T-helper 1 cell treated with Interleukin-12 subunit alpha and Interleukin-12 subunit beta and Interleukin-4 antibody, amounts not matched to agents 30 μg/mL and 1 μg/mL, for 36 hours (primary cell): Measurements from ENCODE around the gene CHST13.

Experiments
- H3K27ac Mint-ChIP-seq: one replicate; pipeline ENCODE4 v1.8.0; 2021; ENCODE audit warnings: mild to moderate bottlenecking, mixed read lengths
- H3K27me3 Mint-ChIP-seq: one replicate; pipeline ENCODE4 v1.8.0; 2021; ENCODE audit warnings: low read depth, mixed read lengths
- H3K36me3 Mint-ChIP-seq: one replicate; pipeline ENCODE4 v1.8.0; 2021; ENCODE audit warnings: low read depth, mixed read lengths
- H3K4me1 Mint-ChIP-seq: one replicate; pipeline ENCODE4 v1.8.0; 2021; ENCODE audit warnings: low read depth, mixed read lengths
- H3K4me3 Mint-ChIP-seq: one replicate; pipeline ENCODE4 v1.8.0; 2021; ENCODE audit warnings: mild to moderate bottlenecking, moderate library complexity, mixed read lengths
- H3K9me3 Mint-ChIP-seq: one replicate; pipeline ENCODE4 v1.8.0; 2021; ENCODE audit warnings: mixed read lengths

The CHST13 gene

DNA sequence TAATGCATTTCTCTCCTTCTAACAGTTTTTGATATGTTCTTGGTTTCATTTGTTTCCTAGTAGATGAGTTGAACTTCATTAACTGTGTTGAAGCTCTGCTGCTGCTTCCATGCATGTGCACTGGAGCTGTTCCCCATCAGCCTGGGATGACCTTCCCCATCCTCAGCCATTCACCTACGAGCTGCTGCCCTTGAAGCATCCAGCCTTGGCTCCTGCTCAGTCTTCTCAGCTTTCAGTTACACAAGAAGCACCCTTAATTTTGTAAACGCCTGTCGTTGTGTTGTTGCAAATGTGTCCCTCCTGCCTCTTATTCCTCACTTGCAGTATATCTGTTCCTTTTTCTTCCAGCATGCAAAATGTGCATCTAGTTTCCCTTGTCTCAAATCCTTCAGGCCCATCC, 39.8 kb upstream of the CHST13 start:
- no peak overlapping the region for H3K27ac Mint-ChIP-seq
- no peaks in the 10 kb centered on the region for H3K9me3 Mint-ChIP-seq
- no peaks in the 10 kb centered on the region for H3K36me3 Mint-ChIP-seq
- H3K4me1 Mint-ChIP-seq: peaks cover 9% of the 10 kb centered on the region
- H3K4me3 Mint-ChIP-seq: no peak overlapping the region
- H3K27me3 Mint-ChIP-seq: no peaks in the 10 kb centered on the region

DNA sequence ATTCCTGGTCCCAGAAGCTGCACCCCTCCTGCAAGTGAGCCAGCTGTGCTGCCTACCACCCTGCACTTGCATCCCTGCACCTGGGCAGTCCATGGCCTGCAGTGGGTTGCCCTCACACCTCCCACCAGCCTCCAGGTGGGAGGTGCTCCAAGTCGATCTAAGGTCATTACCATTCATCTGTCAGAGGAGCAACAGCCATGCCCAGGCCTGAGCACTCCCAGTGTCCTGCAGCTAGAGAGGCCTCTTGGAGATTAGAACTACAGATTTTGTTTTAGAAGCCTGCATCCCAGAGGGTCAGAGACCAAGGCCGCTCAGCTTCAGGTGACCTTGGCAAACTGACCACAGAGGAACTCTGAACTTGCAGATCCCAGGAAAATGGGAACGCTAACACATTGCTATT, 39.3 kb upstream of the CHST13 start:
- H3K36me3 Mint-ChIP-seq: no peaks in the 10 kb centered on the region
- H3K9me3 Mint-ChIP-seq: no peaks in the 10 kb centered on the region
- peaks cover 9% of the 10 kb centered on the region for H3K4me1 Mint-ChIP-seq
- no peak overlapping the region for H3K4me3 Mint-ChIP-seq
- H3K27ac Mint-ChIP-seq: no peak overlapping the region
- no peaks in the 10 kb centered on the region for H3K27me3 Mint-ChIP-seq

DNA sequence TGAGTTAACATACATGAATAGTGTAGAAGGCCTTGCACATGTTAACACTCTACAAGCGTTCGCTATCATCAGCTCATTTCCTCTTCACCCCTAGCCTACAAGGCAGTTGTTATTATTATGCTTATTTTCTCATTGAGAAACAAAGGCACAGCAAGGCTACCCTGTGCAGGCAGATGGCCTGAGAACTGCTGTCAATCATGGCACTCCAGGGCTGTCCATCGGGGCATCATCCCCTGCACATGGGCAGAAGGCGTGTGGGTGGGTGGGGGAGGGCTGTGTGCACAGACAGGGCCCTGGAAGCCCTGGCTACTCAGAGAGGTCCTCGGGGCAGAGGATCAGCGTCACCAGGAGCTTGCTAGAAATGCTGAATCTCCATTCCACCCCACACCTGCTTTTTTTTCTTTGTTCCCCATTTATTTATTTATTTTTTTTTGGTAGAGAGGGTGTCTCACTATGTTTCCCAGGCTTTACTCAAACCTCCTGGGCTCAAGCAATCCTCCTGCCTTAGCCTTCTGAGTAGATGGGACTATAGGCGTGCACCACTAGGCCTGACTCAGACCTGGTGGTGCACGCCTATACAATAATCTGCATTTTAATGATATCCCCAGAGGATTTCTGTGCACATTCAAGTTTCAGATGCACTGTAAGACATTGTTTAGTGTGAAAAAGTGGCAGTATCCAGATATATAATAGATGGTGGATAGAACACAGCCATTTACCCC, 38.6 kb upstream of the CHST13 start:
- Mint-ChIP-seq H3K27me3 (no peaks in the 10 kb centered on the region), H3K27ac (no peak overlapping the region), H3K9me3 (no peaks in the 10 kb centered on the region), H3K4me3 (no peak overlapping the region), H3K36me3 (no peaks in the 10 kb centered on the region), H3K4me1 (peaks cover 9% of the 10 kb centered on the region)

DNA sequence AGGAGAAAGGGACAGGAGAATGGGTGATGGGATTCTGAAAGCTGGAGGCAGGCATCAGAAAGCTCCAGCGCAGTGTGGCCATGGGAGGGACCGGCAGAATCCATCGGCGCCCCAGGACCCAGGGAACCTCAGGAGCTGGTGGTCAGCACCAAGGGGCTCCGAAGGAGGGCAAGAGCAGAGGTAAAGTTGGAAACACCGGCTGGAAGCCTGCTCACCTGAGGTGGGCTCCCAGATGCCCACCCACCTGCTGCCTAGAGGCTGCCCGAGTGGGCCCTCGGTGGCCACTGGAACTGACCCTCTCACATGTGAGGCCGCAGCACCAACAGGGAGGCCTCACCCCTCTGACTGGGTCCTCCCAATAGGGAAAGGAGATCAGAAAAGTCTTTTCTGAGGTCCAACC, 38.0 kb upstream of the CHST13 start:
- Mint-ChIP-seq H3K4me3 (no peak overlapping the region), H3K4me1 (peaks cover 9% of the 10 kb centered on the region), H3K27ac (no peak overlapping the region), H3K36me3 (no peaks in the 10 kb centered on the region), H3K9me3 (no peaks in the 10 kb centered on the region), H3K27me3 (no peaks in the 10 kb centered on the region)

DNA sequence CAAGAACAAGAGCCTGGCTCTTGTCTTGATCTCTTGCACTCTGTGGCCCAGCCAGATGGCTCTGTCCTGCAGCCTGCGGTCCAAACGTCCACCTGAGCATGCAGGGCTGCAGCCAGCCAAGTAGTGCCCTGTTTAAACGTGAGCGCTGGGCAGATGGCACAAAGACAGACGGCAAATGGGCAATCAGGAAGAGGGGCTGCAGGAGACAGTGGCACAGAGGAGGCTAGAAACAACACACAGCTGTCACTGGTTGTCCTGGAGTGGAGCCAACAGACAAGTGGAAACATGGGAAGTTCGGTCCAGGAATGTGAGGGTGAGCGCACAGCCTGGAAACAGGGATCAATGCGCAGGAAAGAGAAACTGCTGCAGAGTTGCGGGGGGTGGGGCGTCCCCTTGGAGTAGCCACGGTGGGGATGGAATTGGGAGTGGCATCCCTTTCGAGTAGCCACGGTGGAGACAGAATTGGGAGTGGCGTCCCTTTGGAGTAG, 37.6 kb upstream of the CHST13 start:
- Mint-ChIP-seq H3K27me3 (no peaks in the 10 kb centered on the region), H3K27ac (no peak overlapping the region), H3K4me1 (peaks cover 9% of the 10 kb centered on the region), H3K36me3 (no peaks in the 10 kb centered on the region), H3K9me3 (no peaks in the 10 kb centered on the region), H3K4me3 (no peak overlapping the region)

DNA sequence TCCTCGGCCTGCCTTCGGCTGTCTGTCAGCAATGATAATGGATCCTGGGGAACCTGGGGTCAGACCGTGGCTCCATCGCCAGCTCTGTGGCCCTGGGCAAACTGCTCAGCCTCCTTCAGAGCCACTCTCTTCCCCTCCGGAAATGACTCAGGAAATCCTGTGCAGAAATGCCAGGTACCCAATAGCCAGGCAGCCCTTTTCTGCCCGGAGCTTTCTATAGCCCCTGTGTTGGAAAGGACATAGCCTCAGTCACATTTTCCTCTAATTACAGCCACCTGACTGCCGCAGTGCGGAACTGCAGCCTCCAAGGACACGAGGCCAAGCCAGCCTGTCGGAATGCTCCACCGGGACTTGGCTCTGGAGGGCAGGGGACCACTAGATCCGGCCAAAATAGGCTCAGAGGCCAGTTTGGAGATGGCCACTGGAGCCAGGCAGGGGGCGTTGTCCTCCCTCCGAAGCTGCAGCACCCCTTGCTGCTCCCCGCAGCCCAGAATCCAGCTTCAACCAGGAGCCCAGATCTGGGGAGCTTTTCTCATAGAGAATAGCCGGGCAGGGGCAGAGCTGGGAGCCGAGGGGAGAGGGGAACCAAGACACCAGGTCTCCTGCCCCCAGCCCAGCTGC, 36.7 kb upstream of the CHST13 start:
- H3K4me3 Mint-ChIP-seq: no peak overlapping the region
- no peaks in the 10 kb centered on the region for H3K36me3 Mint-ChIP-seq
- peaks cover 9% of the 10 kb centered on the region for H3K4me1 Mint-ChIP-seq
- peak overlapping the region; percentile 67 for H3K27ac Mint-ChIP-seq
- no peaks in the 10 kb centered on the region for H3K27me3 Mint-ChIP-seq
- H3K9me3 Mint-ChIP-seq: no peaks in the 10 kb centered on the region

DNA sequence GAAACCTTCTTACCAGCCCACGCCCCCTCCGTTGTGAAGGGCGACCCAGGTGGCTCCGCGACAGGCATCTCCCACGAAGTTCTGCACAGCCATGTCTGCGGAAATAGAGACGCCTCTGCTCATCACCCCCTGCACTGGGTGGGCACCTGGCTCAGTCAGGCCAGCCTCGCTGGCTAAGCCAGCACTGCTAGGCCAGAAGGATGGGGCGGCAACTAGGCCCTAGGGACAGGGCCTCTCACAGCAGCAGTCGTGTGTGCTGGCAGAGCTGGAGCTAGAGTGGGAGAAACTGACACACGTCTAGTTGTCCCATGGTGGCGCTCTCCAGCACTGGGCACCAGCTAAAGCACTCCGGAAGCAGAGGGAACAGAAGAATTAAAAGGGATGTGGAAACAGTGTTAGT, 35.8 kb upstream of the CHST13 start:
- Mint-ChIP-seq H3K27ac (no peak overlapping the region), H3K4me3 (no peak overlapping the region), H3K9me3 (no peaks in the 10 kb centered on the region), H3K27me3 (no peaks in the 10 kb centered on the region), H3K36me3 (no peaks in the 10 kb centered on the region), H3K4me1 (peaks cover 9% of the 10 kb centered on the region)

DNA sequence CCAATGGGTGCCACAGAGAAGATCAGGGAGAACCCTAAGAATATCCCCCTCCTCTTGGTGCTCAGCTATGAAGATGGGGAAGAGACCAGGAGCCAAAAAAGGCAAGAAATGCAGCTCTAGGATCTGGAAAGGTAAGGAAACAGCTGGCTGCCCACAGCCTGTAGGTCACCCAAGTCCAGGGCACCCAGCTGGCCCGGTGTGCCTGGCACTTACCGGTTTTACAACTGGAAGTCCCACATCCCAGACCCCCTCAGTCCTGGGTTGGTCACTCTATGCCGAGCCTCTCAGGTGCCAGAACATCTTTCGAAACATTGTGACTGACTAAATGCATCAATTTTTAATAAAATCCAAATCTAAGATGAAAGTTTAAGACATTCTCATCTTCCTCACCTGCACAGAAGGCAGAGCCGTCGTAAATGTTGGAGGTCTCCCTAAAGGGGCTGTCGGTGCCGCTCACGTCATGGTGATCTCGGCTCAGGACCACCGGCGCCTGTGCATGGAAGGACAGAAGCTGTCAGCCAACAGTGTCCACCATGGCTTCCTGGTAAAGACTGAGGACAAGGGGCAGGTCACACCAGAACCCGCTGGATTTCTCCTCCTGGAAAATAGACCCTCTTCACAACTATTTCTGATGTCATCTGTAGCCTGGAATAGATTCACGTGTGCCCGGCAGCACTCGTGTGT, 34.9 kb upstream of the CHST13 start:
- Mint-ChIP-seq H3K9me3 (no peaks in the 10 kb centered on the region), H3K4me3 (no peak overlapping the region), H3K27ac (peak overlapping the region; percentile 29), H3K4me1 (peaks cover 9% of the 10 kb centered on the region), H3K36me3 (no peaks in the 10 kb centered on the region), H3K27me3 (no peaks in the 10 kb centered on the region)

DNA sequence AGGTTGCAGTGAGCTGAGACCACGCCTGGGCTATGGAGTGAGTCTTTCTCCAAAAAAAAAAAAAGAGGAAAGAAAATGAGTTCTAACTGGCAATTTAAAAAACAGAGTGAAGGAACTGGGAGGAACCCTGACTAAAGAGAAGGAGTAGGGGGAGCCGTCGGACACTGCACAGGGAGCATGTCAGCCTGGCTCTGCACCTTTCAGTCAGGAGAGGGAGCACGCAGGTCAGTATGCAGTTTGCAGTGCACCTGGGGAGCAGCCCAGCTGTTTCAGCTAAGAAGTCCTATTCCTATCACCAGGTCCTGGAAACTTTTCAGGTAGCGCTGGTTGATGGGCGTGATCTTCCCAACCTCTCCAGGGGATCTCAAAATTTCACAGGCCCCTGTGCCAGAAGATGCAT, 33.3 kb upstream of the CHST13 start:
- H3K4me3 Mint-ChIP-seq: no peak overlapping the region
- H3K36me3 Mint-ChIP-seq: no peaks in the 10 kb centered on the region
- no peak overlapping the region for H3K27ac Mint-ChIP-seq
- no peaks in the 10 kb centered on the region for H3K27me3 Mint-ChIP-seq
- peaks cover 9% of the 10 kb centered on the region for H3K4me1 Mint-ChIP-seq
- no peaks in the 10 kb centered on the region for H3K9me3 Mint-ChIP-seq

DNA sequence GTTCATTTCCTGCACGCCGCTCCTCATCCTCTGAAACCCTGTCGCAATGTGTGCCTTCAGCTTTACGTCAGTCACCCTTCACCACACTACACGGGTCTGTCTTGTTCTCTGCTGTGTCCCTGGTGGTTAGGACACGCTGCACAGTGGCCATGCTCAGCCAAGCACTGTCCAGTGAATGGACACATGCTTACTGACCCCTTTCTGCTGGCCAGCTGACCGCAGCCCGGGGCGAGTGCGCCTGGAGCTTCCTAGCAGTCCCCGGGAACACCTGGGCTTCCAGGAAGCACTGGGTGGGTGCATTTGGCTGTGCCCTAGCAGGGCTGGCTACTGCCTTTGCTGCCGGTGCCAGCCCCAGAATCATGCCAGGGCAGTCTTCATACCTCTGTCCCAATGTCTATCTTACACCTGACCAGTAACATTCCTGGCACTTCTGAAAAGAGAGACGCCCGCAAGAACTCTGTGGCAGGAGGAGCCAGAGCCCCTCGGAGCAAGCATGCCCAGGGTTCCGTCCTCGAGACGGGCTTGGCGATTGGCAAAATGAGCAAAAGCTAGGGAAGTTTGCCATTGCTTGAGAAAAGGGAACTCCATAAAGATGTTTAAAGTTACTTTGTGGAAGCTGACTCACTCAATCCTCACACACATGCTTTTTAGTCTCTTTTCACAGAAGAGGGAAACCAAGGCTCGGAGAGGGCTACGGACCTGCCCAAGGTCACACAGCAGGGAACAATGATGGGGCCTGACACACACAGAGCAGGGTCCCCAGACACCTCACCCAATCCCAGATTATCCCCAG, 32.5 kb upstream of the CHST13 start:
- no peaks in the 10 kb centered on the region for H3K36me3 Mint-ChIP-seq
- H3K9me3 Mint-ChIP-seq: no peaks in the 10 kb centered on the region
- H3K27me3 Mint-ChIP-seq: no peaks in the 10 kb centered on the region
- H3K4me3 Mint-ChIP-seq: no peak overlapping the region
- no peak overlapping the region for H3K27ac Mint-ChIP-seq
- peaks cover 7% of the 10 kb centered on the region for H3K4me1 Mint-ChIP-seq

DNA sequence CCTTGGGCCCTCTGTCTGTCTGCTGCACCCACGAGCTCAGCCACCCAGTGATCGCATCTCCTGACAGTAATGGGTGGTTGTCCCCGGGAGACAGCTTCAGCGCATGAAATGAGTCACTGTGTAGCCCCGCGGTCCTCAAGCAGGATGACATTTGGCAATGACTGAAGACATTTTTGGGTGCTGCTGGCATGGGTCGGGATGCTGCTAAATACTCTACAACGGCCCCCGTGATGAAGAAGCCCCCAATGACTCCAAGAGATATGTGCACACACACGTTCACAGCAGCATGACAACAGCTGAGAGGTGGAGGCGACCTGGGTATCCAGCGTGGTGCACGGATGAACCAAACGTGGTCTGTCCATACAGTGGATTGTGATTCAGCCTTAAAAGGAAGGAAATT, 30.9 kb upstream of the CHST13 start:
- H3K9me3 Mint-ChIP-seq: no peaks in the 10 kb centered on the region
- no peaks in the 10 kb centered on the region for H3K27me3 Mint-ChIP-seq
- no peak overlapping the region for H3K27ac Mint-ChIP-seq
- no peak overlapping the region for H3K4me3 Mint-ChIP-seq
- no peaks in the 10 kb centered on the region for H3K36me3 Mint-ChIP-seq
- peaks cover 5% of the 10 kb centered on the region for H3K4me1 Mint-ChIP-seq

DNA sequence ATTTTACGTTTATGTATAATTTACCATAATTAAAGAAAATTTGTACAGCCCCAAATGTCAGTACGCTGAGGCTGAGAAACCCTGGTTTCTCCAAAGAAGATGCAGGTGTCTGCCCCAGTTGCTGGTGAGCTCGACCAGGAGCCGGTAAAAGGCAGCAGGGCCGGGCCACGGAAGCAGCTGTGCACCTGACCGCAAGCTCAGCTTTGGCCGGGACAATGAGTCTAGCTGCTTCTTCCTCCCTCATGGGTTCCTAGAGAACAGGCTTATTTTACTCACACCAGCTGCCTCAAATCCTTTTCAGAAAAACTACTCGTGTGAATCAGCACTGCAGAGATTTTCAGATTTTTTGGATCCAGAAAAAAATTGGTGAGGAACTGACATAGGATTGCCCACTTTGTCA, 30.2 kb upstream of the CHST13 start:
- no peak overlapping the region for H3K27ac Mint-ChIP-seq
- H3K9me3 Mint-ChIP-seq: no peaks in the 10 kb centered on the region
- no peaks in the 10 kb centered on the region for H3K27me3 Mint-ChIP-seq
- no peaks in the 10 kb centered on the region for H3K36me3 Mint-ChIP-seq
- H3K4me1 Mint-ChIP-seq: peaks cover 5% of the 10 kb centered on the region
- H3K4me3 Mint-ChIP-seq: no peak overlapping the region

DNA sequence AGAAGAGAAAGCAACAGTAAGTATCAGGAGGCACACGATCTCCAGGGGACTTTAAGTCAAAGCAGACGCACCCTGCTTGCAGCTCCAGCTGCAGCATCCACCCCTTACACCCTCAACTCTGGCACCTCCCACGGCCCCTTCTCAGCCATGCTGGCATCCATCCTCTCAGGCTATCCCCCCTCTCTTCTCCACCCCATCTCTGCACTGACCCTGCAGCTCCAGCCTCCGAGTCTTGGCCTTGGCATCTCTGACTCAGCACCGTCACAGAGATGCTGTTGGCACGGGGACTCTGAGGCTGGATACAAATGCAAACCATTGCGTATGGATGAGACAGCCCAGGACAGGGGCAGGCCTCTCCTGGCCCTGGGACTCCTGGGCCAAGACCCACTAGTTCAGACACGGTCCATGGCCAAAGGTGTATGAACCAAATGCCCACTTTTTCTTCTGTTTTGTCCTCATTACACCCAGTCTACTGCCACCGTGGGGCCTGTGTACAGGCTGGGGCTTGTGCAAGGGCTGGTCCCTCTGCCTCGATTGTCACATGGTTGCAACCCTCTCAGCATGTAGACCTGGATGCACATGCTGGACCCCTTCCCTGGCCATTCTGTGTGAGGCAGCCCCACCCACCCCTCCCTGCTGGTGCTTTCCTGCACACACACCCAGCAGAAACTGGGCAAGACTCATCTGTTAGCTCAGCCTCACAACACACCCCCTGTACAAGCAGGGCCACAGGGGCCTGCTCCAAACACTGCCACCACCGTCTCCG, 29.6 kb upstream of the CHST13 start:
- Mint-ChIP-seq H3K4me3 (no peak overlapping the region), H3K27me3 (no peaks in the 10 kb centered on the region)

DNA sequence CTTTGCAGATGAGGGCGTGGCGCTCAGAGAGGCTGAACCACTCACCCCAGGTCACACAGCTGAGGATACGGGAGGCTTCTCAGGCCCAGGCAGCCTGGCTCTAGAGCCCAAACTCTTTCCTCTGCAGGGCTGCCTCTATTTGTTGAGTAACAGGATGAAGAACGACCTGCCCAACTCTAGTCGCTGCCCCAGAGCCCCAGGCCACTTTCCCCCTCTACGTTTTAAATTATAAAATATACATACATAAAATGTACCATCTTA, 29.1 kb upstream of the CHST13 start:
- Mint-ChIP-seq H3K36me3 (no peaks in the 10 kb centered on the region), H3K4me3 (no peak overlapping the region), H3K27me3 (no peaks in the 10 kb centered on the region), H3K4me1 (peaks cover 5% of the 10 kb centered on the region), H3K27ac (no peak overlapping the region), H3K9me3 (no peaks in the 10 kb centered on the region)

More for the DNA sequence above, 29.6 kb upstream of the CHST13 start:
- Mint-ChIP-seq H3K9me3 (no peaks in the 10 kb centered on the region), H3K27ac (no peak overlapping the region), H3K36me3 (no peaks in the 10 kb centered on the region), H3K4me1 (peaks cover 5% of the 10 kb centered on the region)
